NCI-H146 treated with DMSO at 0.1 percent for 48 hours (cell line): ENCODE results near the gene DPF3.
"Not testable (repeated sequence)": the region's sequence is repeated elsewhere in the genome, so short reads cannot be mapped to it uniquely, and the experiment has no call there.

Source experiments
- DNase-seq: peaks from one replicate; lab custom pipeline; 2025; ENCODE audit not compliant: unreplicated experiment; lab: John Stamatoyannopoulos, UW

Gene DPF3

GRCh38 chr14:72775923-72776554 lies 117.9 kb downstream of the DPF3 start:
- no peak for DNase-seq

GRCh38 chr14:72774894-72775620 lies 118.8 kb downstream of the DPF3 start:
- DNase-seq: no peak

- DNase-seq: no peak
These were observed 119.8 kb downstream of the DPF3 start for GRCh38 chr14:72774141-72774540.

- DNase-seq: no peak
These were observed 122.3 kb downstream of the DPF3 start for GRCh38 chr14:72771561-72771960.

GRCh38 chr14:72766296-72766695 lies 127.6 kb downstream of the DPF3 start:
- DNase-seq: no peak

- no peak for DNase-seq
These were observed 130.0 kb downstream of the DPF3 start for GRCh38 chr14:72763892-72764291.

GRCh38 chr14:72759670-72760069 lies 134.2 kb downstream of the DPF3 start:
- no peak for DNase-seq

GRCh38 chr14:72758993-72759392 lies 134.9 kb downstream of the DPF3 start:
- no peak for DNase-seq

- no peak for DNase-seq
These were observed 135.5 kb downstream of the DPF3 start for GRCh38 chr14:72758420-72758819.

GRCh38 chr14:72756967-72757366 lies 136.9 kb downstream of the DPF3 start:
- DNase-seq: no peak

GRCh38 chr14:72755766-72756165 lies 138.1 kb downstream of the DPF3 start:
- no peak for DNase-seq

GRCh38 chr14:72754949-72755348 lies 139.0 kb downstream of the DPF3 start:
- no peak for DNase-seq

GRCh38 chr14:72753879-72754400 lies 140.0 kb downstream of the DPF3 start:
- no peak for DNase-seq

GRCh38 chr14:72753044-72753710 lies 140.7 kb downstream of the DPF3 start:
- DNase-seq: no peak

- no peak for DNase-seq
These were observed 141.9 kb downstream of the DPF3 start for GRCh38 chr14:72752034-72752412.

- no peak for DNase-seq
These were observed 142.4 kb downstream of the DPF3 start for GRCh38 chr14:72751276-72752033.

GRCh38 chr14:72748921-72749320 lies 145.0 kb downstream of the DPF3 start:
- not testable (repeated sequence) for DNase-seq

- DNase-seq: no peak
These were observed 146.2 kb downstream of the DPF3 start for GRCh38 chr14:72747652-72748051.

GRCh38 chr14:72745991-72746980 lies 147.6 kb downstream of the DPF3 start:
- DNase-seq: no peak

- no peak for DNase-seq
These were observed 148.4 kb downstream of the DPF3 start for GRCh38 chr14:72745546-72745945.
